IMR-90 (cell line): ENCODE measurements around the gene MPP2. TPM values are rescaled to one million over a fixed set of nuclear protein-coding genes. Genes with fewer than 3 reads are reported as not detected.
A peak's percentile ranks its signal among the peaks of the same experiment; 100 is the strongest.

Experiments used
- ATAC-seq: fragments of 200-7000 bp; cut with Tn5 transposase; 2 replicates; pipeline ENCODE4 v1.9.1; 2020; ENCODE audit warnings: low read depth, mild to moderate bottlenecking, moderate library complexity
- BruUV-seq: library from RNA; stranded (reverse); fragments of 400-500 nt; replicated peaks from 2 replicates; lab custom pipeline; 2021; lab: Mats Ljungman, UMichigan
- CTCF ChIA-PET: fragments of 300-600 bp; formaldehyde crosslinking; extraction: SDS; loops from one replicate; lab custom pipeline; 2021; ENCODE audit warnings: antibody characterized with exemption; lab: Yijun Ruan, JAX
- POLR2A ChIA-PET: fragments of 300-600 bp; sonication (Branson Sonifier 250); formaldehyde crosslinking; loops from one replicate; lab custom pipeline; 2022; ENCODE audit warnings: antibody characterized with exemption; ENCODE audit not compliant: unreplicated experiment; lab: Charles Lee
- DNase-seq: peaks from one replicate; pipeline ENCODE4 v3.0.0; 2013
- H2AFZ ChIP-seq: replicated peaks from 2 replicates; pipeline ENCODE3; 2013; ENCODE audit warnings: low read length, mild to moderate bottlenecking; ENCODE audit not compliant: poor library complexity
- H2AK5ac ChIP-seq: 2 replicates; pipeline ENCODE4 v1.6.1; 2013; ENCODE audit warnings: low read depth, low read length, inconsistent platforms
- H2AK9ac ChIP-seq: replicated peaks from 2 replicates; pipeline ENCODE3; 2013; ENCODE audit warnings: mild to moderate bottlenecking, low read depth, low read length, moderate library complexity; ENCODE audit not compliant: poor library complexity
- H2BK120ac ChIP-seq: 2 replicates; pipeline ENCODE4 v1.6.1; 2013; ENCODE audit warnings: low read depth, low read length, inconsistent platforms
- H2BK15ac ChIP-seq: 3 replicates; pipeline ENCODE4 v1.6.1; 2013; ENCODE audit warnings: low read depth, low read length, inconsistent platforms
- H2BK20ac ChIP-seq: 2 replicates; pipeline ENCODE4 v1.6.1; 2013; ENCODE audit warnings: low read depth, mild to moderate bottlenecking, inconsistent platforms, low read length, moderate library complexity
- H2BK5ac ChIP-seq: 2 replicates; pipeline ENCODE4 v1.6.1; 2013; ENCODE audit warnings: mild to moderate bottlenecking, low read depth, low read length, inconsistent platforms; ENCODE audit not compliant: poor library complexity, severe bottlenecking
- H3K14ac ChIP-seq: replicated peaks from 2 replicates; pipeline ENCODE4 v1.6.1; 2013; ENCODE audit warnings: low read depth, low read length, inconsistent platforms
- H3K18ac ChIP-seq: 2 replicates; pipeline ENCODE4 v1.6.1; 2013; ENCODE audit warnings: low read depth, low read length, control low read depth
- H3K23ac ChIP-seq: 2 replicates; pipeline ENCODE4 v1.6.1; 2013; ENCODE audit warnings: low read depth, low read length, inconsistent platforms
- H3K27ac ChIP-seq: 2 replicates; pipeline ENCODE4 v1.5.1; 2013; ENCODE audit warnings: mild to moderate bottlenecking, control low read depth, low read length; ENCODE audit not compliant: insufficient read depth
- H3K27me3 ChIP-seq: 2 replicates; pipeline ENCODE4 v1.6.1; 2013; ENCODE audit warnings: low read length; ENCODE audit not compliant: control insufficient read depth, insufficient read depth
- H3K36me3 ChIP-seq: 2 replicates; pipeline ENCODE4 v1.6.1; 2013; ENCODE audit warnings: low read length, mixed read lengths; ENCODE audit not compliant: control insufficient read depth, insufficient read depth
- H3K4ac ChIP-seq: 2 replicates; pipeline ENCODE4 v1.6.1; 2013; ENCODE audit warnings: low read depth, low read length, inconsistent platforms
- H3K4me1 ChIP-seq: 2 replicates; pipeline ENCODE4 v1.6.1; 2013; ENCODE audit warnings: low read length, mixed read lengths; ENCODE audit not compliant: control insufficient read depth, insufficient read depth
- H3K4me2 ChIP-seq: 2 replicates; pipeline ENCODE4 v1.6.1; 2013; ENCODE audit warnings: low read depth, mild to moderate bottlenecking, control low read depth, low read length, moderate library complexity
- H3K4me3 ChIP-seq: 2 replicates; pipeline ENCODE4 v1.5.1; 2013; ENCODE audit warnings: low read depth, mild to moderate bottlenecking, control low read depth, low read length, moderate library complexity; ENCODE audit not compliant: insufficient read depth
- H3K56ac ChIP-seq: 2 replicates; pipeline ENCODE4 v1.6.1; 2013; ENCODE audit warnings: low read length, inconsistent platforms; ENCODE audit not compliant: insufficient read depth; ENCODE audit errors: extremely low read depth
- H3K79me1 ChIP-seq, 2 experiments: 2 replicates each; pipeline ENCODE4 v1.6.1; 2013; ENCODE audit warnings: low read length in 2 of 2, inconsistent platforms in 1 of 2, low read depth in 1 of 2
- H3K9ac ChIP-seq: 2 replicates; pipeline ENCODE4 v1.6.1; 2013; ENCODE audit warnings: low read depth, low read length, control low read depth
- H3K9me1 ChIP-seq: 2 replicates; pipeline ENCODE4 v1.6.1; 2013; ENCODE audit warnings: low read length, inconsistent platforms; ENCODE audit not compliant: insufficient read depth
- H3K9me3 ChIP-seq: 2 replicates; pipeline ENCODE4 v1.6.1; 2013; ENCODE audit warnings: low read length; ENCODE audit not compliant: control insufficient read depth, insufficient read depth
- H4K20me1 ChIP-seq: 2 replicates; pipeline ENCODE4 v1.6.1; 2013; ENCODE audit warnings: low read length, inconsistent platforms; ENCODE audit not compliant: insufficient read depth
- H4K5ac ChIP-seq: 2 replicates; pipeline ENCODE4 v1.6.1; 2013; ENCODE audit warnings: mild to moderate bottlenecking, low read depth, low read length, control low read depth
- H4K8ac ChIP-seq, 2 experiments: 2 replicates each; pipeline ENCODE4 v1.6.1; 2013; ENCODE audit warnings: low read depth in 2 of 2, low read length in 2 of 2, control low read depth in 1 of 2, inconsistent platforms in 1 of 2
- H4K91ac ChIP-seq: 2 replicates; pipeline ENCODE4 v1.6.1; 2013; ENCODE audit warnings: low read depth, low read length, inconsistent platforms; ENCODE audit not compliant: insufficient read depth
- BHLHE40 ChIP-seq: fragments of 150-350 bp; IDR thresholded peaks from 2 replicates; pipeline ENCODE4 v1.6.1; 2016; ENCODE audit warnings: mild to moderate bottlenecking, low read depth, low read length
- CEBPB ChIP-seq: IDR thresholded peaks from 2 replicates; pipeline ENCODE4 v1.6.1; 2012; ENCODE audit warnings: low read depth, low read length, improper control_type of control experiment
- CHD1 ChIP-seq: IDR thresholded peaks from 2 replicates; pipeline ENCODE4 v1.6.1; 2012; ENCODE audit warnings: low read depth, low read length, improper control_type of control experiment
- CTCF ChIP-seq: conservative IDR thresholded peaks from 2 replicates; pipeline ENCODE4 v1.5.1; 2012; ENCODE audit warnings: mild to moderate bottlenecking, low read depth, low read length, improper control_type of control experiment
- ELK1 ChIP-seq: fragments of 150-350 bp; IDR thresholded peaks from 2 replicates; pipeline ENCODE4 v1.6.1; 2016; ENCODE audit warnings: low read depth, mild to moderate bottlenecking, low read length, moderate library complexity, borderline replicate concordance
- FOS ChIP-seq: fragments of 150-350 bp; IDR thresholded peaks from 2 replicates; pipeline ENCODE4 v1.6.1; 2016; ENCODE audit warnings: low read depth, low read length
- MAFK ChIP-seq: IDR thresholded peaks from 2 replicates; pipeline ENCODE4 v1.6.1; 2012; ENCODE audit warnings: low read depth, low read length, improper control_type of control experiment
- MAZ ChIP-seq: IDR thresholded peaks from 2 replicates; pipeline ENCODE4 v1.6.1; 2012; ENCODE audit warnings: low read depth, mild to moderate bottlenecking, low read length, improper control_type of control experiment, moderate library complexity, borderline replicate concordance
- NFE2L2 ChIP-seq: fragments of 150-350 bp; IDR thresholded peaks from 2 replicates; pipeline ENCODE4 v1.6.1; 2016; ENCODE audit warnings: low read depth, mild to moderate bottlenecking, low read length
- POLR2A ChIP-seq: IDR thresholded peaks from 2 replicates; pipeline ENCODE4 v1.6.1; 2012; ENCODE audit warnings: mild to moderate bottlenecking, low read depth, low read length
- RAD21 ChIP-seq: IDR thresholded peaks from 2 replicates; pipeline ENCODE4 v1.6.1; 2012; ENCODE audit warnings: low read length, improper control_type of control experiment
- RFX5 ChIP-seq: IDR thresholded peaks from 2 replicates; pipeline ENCODE4 v1.8.0; 2012; ENCODE audit warnings: low read depth, mild to moderate bottlenecking, low read length, moderate library complexity
- SMC3 ChIP-seq: fragments of 150-350 bp; IDR thresholded peaks from 2 replicates; pipeline ENCODE4 v1.6.1; 2016; ENCODE audit warnings: low read depth, mild to moderate bottlenecking, antibody characterized with exemption, low read length, moderate library complexity
- USF2 ChIP-seq: fragments of 150-350 bp; IDR thresholded peaks from 2 replicates; pipeline ENCODE4 v1.6.1; 2017; ENCODE audit warnings: mild to moderate bottlenecking, antibody characterized with exemption, low read length, low read depth
- WGBS, 2 experiments: methylation state at CpG; one replicate each; pipeline versions ENCODE4 v1.1.5 to v1.1.7; 2013; ENCODE audit warnings: missing lambda C conversion rate in 2 of 2; ENCODE audit not compliant: insufficient read length in 1 of 2; ENCODE audit errors: extremely low coverage in 2 of 2; 5-methylcytosine and 5-hydroxymethylcytosine counted together
- dilution Hi-C: fragments of 300-500 bp; cut with HindIII; formaldehyde crosslinking; loops from one replicate; pipeline ENCODE4 v1.14.3; 2018; ENCODE audit warnings: low sequenced_read_pairs; ENCODE audit not compliant: unreplicated experiment
- in situ Hi-C: fragments of 300-500 bp; cut with MboI; formaldehyde crosslinking; loops from 3 replicates; pipeline ENCODE4 v1.14.3; 2019; ENCODE audit warnings: low sequenced_read_pairs, inconsistent platforms, mixed read lengths
- intact Hi-C: fragments of 100-400 bp; cut with micrococcal nuclease; formaldehyde crosslinking; loops from 2 replicates; pipeline ENCODE4 v1.10.0; 2022
- polyA plus RNA-seq, 3 experiments: library from polyadenylated mRNA; depleted of rRNA; stranded (reverse); fragments of >200 nt; gene quantifications; 2 replicates each; pipeline ENCODE4 v1.2.3, GENCODE V29; 2012; ENCODE audit warnings: low replicate concordance in 1 of 3
- total RNA-seq: library from RNA; depleted of rRNA; stranded (reverse); fragments of >200 nt; gene quantifications from 2 replicates; pipeline ENCODE4 v1.2.3, GENCODE V29; 2012

The MPP2 gene
- total and polyA plus RNA-seq, 2 of the 4 experiments (the other 2 are of a cell fraction) = 3.2 to 3.8 TPM

- 23% methylated on average over 5 of the region's 13 CpGs; no CpG with 5 or more reads in 1 of the 2 experiments for WGBS, 2 experiments
- peak; percentile 78 for TF ChIP-seq SMC3
- TF ChIP-seq MAZ = peak; percentile 74; the same call in 1 of the 2 replicates
- TF ChIP-seq RAD21 = peak; percentile 87
- no peak for TF ChIP-seq RFX5
- peak; percentile 64 for TF ChIP-seq CEBPB
- 0 out of 2 replicates have a peak, but pooled peaks have one; percentile 16 for TF ChIP-seq FOS
- no peak for TF ChIP-seq CHD1
- TF ChIP-seq MAFK = peak; percentile 76
- TF ChIP-seq NFE2L2 = no peak
- no peak for TF ChIP-seq USF2
- no peak for TF ChIP-seq BHLHE40
- no peak for TF ChIP-seq ELK1
- TF ChIP-seq CTCF = peak; percentile 95
- no peak for TF ChIP-seq POLR2A
Observed at GRCh38 chr17:43878260-43879175, 28.8 kb downstream of the MPP2 start.

More at GRCh38 chr17:43878260-43879175, 28.8 kb downstream of the MPP2 start:
- peak overlapping the region; percentile 46 for H2AK9ac ChIP-seq
- H2AFZ ChIP-seq = peak overlapping the region; percentile 78
- no peak overlapping the region for H3K56ac ChIP-seq
- no peaks in the 10 kb centered on the region for H4K20me1 ChIP-seq
- in situ Hi-C loops (no loop called here), dilution Hi-C loops (no loop called here), intact Hi-C loops (loop anchor here (1.0 to 5.0 kb wide), 3 partner anchors 64 to 290 kb away; partner anchors contain the start of gene PPY)
- H4K91ac ChIP-seq = no peak overlapping the region
- no peak overlapping the region for H3K27ac ChIP-seq
- H3K18ac ChIP-seq = no peak overlapping the region
- no peak overlapping the region for H2BK5ac ChIP-seq
- no peak overlapping the region for H2BK20ac ChIP-seq
- H2BK15ac ChIP-seq = no peak overlapping the region
- H2BK120ac ChIP-seq = no peak overlapping the region
- peaks cover 10% of the 10 kb centered on the region for H3K27me3 ChIP-seq
- H3K9me3 ChIP-seq = no peaks in the 10 kb centered on the region
- no peaks in the 10 kb centered on the region for H3K79me1 ChIP-seq
- H3K36me3 ChIP-seq = no peaks in the 10 kb centered on the region
- DNase-seq (peak; percentile 89), ATAC-seq (peak; percentile 100)
- ChIA-PET POLR2A (no interaction called here), CTCF (interaction anchor here (0.9 to 2.1 kb wide), 5 partner anchors 11 to 28 kb away, joined by 3 to 8 read pairs (median 4); partner anchors contain the start of gene MPP2)
- H3K4me2 ChIP-seq = no peak overlapping the region
- H3K9me1 ChIP-seq = no peaks in the 10 kb centered on the region
- H3K4me1 ChIP-seq = peaks cover 2% of the 10 kb centered on the region; the same call in 1 of the 2 replicates
- H3K23ac ChIP-seq = no peak overlapping the region
- H3K9ac ChIP-seq = no peak overlapping the region
- no TSS peak for BruUV-seq
- H2AK5ac ChIP-seq = no peak overlapping the region
- no peak overlapping the region for H4K8ac ChIP-seq
- H4K5ac ChIP-seq = no peak overlapping the region
- no peak overlapping the region for H3K4me3 ChIP-seq
- no peak overlapping the region for H3K4ac ChIP-seq
- H3K14ac ChIP-seq = no peak overlapping the region
